T-helper 1 cell treated with Interleukin-12 subunit alpha and Interleukin-12 subunit beta and Interleukin-4 antibody, amounts not matched to agents 30 ng/mL and 1 ng/mL, for 36 hours (primary cell): ENCODE results near the gene MBNL1. TPM values are rescaled to one million over a fixed set of nuclear protein-coding genes. Genes with fewer than 3 reads are reported as not detected.

Source experiments
- intact Hi-C: fragments of 100-400 bp; cut with micrococcal nuclease; formaldehyde crosslinking; loops from one replicate; pipeline ENCODE4 v1.15.1; 2024
- total RNA-seq: library from RNA; stranded (reverse); gene quantifications from 2 replicates; pipeline ENCODE4 v1.2.3, GENCODE V29; 2022

MBNL1 gene
- total RNA-seq, 1 donor from 2014 or later = 485 TPM

GRCh38 chr3:152461460-152461859, 192.7 kb downstream of the MBNL1 start:
- intact Hi-C loops = no loop called here

GRCh38 chr3:152466784-152467183, 198.1 kb downstream of the MBNL1 start:
- intact Hi-C loops = no loop called here

DNA sequence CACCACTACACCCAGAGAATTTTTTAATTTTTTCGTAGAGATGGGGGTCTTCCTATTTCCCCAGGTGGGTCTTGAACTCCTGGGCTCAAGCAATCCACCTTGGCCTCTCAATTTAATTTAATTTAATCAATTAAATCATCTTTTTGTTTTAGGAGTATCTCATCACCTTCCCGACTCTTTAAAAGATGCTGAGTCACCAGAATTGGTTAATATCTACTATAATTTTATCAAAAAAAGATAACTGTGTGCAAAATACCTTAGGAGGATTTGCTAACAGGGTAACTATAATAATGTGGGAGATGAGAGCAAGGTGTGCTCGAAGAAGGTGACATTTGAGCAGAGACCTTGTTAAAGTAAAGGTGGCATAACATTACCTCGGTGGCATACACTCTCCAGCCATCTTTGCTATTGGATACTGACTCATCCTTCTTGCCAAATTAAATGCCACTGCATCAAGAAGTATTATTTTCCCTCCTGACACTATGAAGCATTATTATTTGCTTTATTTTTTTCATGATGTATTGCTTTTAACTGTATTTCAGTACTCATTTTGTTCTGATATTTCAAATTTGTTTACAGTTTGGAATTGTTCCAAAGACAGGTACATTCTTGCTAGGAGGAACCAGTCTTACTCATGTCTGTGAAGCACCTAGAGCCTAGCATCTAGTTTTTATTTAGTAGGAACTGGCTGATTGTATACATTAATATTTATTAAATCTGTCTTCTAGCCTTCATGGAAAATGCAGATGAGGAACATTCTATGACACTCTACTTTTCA, 200.7 kb downstream of the MBNL1 start:
- intact Hi-C loops = no loop called here

GRCh38 chr3:152470095-152470494, 201.4 kb downstream of the MBNL1 start:
- intact Hi-C loops = no loop called here

DNA sequence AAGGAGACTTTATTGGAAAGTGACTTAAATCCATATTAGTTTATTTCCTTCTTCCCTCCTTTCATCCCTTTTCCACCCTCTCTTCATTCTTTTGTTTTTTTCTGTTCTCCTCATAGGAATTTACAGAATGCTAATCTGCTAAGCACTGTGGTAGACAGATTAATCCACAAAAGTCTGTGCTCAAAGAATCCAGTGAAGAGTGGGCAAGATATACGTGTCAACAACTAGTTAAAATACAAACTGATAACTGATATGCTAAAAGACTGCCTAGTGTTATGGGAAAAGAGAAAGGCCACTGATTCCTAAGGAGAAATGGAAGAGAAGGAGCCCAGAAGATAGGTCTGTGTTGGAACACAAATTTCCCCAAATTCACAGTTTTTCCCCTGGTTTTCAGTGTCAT, 202.2 kb downstream of the MBNL1 start:
- intact Hi-C loops = no loop called here

- intact Hi-C loops = loop anchor here (1.0 to 2.0 kb wide), 3 partner anchors 289 to 446 kb away; no protein-coding TSS in a partner anchor
These were observed 203.3 kb downstream of the MBNL1 start for GRCh38 chr3:152471814-152472671.

DNA sequence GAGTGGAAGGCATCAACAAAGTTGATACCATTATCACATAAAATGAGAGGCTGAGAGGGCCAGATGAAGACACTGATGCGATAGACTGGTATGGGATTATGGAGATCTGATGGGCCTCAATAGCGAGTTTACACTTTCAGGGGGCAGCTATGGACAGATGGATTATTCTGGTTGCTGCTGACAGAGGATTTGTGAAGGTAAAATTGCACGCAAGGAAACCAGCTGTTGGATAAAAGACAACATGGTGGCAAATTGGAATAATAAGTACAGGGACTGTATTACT, 203.9 kb downstream of the MBNL1 start:
- intact Hi-C loops = loop anchor here (1.0 to 2.0 kb wide), 3 partner anchors 290 to 446 kb away; no protein-coding TSS in a partner anchor

DNA sequence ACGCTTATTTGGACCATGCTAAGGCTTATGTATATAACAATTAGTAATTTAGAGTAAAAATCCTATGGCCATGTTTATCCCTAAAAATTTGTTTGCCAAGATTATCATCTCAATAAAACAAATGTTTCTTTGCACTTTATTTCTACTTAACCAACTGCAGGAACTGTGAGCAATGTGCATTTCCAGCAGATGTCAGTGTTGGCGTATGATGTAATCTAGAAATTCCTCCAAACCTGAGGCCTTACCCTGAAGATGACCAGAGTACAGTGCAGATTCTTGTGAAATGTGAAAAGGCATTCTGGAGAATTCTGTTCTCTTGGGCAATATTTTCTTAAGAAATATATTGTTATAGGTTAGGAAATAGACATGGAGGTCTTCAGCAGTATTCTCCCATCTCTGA, 205.9 kb downstream of the MBNL1 start:
- intact Hi-C loops = loop anchor here (1.0 kb wide), 2 partner anchors 50 to 100 kb away; no protein-coding TSS in a partner anchor

DNA sequence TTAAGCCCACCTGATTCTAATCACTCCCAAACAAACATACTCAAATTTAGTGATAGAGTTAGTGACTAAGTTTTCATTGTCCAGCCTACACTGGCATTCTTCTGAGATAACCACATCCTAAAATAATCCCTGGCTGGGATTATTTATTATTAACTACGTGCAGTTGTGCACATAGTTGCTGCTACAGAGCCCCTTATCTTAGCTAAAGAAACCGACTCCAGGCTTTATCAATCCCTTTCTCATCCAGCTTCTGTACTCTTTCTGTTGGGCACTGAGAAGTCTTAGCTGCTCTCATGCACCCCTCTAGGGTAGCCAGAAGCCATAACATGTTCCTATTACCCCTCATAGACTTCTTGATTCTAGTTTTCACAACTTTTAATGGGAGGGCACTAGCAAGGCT, 208.7 kb downstream of the MBNL1 start:
- intact Hi-C loops = no loop called here

GRCh38 chr3:152480282-152480953, 211.7 kb downstream of the MBNL1 start:
- intact Hi-C loops = no loop called here

DNA sequence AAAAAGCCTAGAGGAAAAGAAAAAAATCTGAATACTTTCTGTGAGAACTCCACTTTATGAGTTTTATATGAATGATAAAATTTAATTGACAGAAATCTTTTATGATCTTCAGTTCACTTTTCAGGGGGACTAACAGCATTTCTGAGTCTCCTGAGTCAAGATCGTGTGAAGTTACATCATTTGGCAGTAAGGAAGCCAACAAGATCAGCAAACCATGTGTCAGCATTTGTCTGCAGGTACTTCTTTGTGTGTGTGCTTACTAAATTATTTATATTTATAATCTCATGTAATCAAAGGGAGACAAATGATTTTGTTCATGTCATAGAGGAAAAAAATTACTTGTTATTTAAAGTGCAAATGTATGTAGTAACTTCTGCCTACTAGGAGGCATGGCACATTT, 217.6 kb downstream of the MBNL1 start:
- intact Hi-C loops = no loop called here

- intact Hi-C loops = no loop called here
These were observed 219.7 kb downstream of the MBNL1 start for GRCh38 chr3:152488449-152488848.

DNA sequence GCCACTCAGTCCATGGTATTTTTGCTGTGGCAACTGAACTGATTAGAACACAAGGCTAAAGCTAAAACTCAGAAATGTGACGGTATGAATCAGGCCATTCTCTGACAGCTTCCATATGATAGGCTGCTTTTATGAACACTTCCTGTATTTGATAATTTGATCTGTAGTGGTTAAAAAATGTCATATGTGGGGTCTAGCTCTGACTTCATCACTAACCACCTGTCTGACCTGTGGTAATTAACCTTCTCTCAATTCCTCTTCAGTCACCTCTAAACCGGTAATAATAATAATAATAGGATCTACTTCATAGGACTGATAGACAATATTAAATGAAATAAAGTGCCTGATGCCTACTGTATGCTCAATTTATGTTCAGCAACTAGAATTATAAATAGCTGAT, 223.2 kb downstream of the MBNL1 start:
- intact Hi-C loops = no loop called here

GRCh38 chr3:152496286-152496685, 227.6 kb downstream of the MBNL1 start:
- intact Hi-C loops = no loop called here

DNA sequence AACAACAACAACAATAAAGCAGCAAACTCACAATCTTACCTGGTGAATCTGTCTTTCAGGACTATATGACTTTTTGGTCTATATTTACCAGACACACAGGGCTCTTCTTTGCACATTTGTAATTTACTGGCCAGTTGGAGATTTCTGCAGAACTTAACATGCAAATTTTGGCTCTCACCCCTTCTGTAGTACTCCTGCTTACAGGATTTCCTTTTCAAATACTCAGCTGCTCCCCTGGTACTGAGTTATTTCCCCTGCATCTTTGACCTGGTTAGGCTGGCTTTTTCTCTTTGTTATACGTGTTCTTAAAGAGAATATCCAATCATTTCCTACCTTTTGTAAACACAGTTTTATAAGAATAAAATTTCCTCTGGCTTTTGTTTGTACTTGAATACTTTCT, 228.0 kb downstream of the MBNL1 start:
- intact Hi-C loops = no loop called here

DNA sequence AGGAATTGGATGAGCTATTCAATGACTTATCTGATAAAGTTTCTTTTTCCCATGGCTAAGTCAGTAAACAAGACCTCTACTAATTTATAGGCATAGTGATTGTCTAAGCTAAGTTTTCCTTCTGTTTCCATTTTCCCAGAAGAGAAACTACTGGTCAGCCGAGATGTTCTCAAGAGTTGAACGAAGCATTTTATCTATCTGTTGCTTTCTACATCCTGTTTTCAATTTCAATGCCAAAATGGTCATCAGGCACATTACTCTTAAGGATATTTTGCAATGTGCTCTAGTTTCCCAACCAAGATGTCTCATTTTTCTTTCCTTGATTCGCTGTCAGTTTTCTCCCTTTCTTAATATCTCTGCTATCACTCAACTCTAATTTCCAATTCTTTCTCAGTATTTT, 228.7 kb downstream of the MBNL1 start:
- intact Hi-C loops = no loop called here

DNA sequence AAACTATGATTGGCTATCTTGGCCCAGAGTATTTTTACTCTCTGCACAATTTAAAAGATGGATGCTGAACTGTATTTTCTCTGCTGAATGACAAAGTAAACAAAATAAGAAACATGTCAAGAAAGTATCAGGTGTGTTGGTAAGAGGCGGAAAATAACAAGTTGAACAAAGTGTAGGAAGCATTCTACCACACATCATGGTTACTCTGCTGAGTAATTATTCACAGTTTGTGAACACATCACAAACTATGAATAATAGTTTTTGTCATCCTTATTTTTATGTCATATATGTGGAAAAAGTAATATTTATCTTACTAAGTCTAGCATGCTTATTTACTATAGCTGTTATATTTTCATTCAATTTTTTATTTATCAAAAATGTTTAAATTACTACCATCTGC, 229.2 kb downstream of the MBNL1 start:
- intact Hi-C loops = no loop called here

GRCh38 chr3:152499791-152500385, 231.2 kb downstream of the MBNL1 start:
- intact Hi-C loops = no loop called here

GRCh38 chr3:152505926-152506325, 237.2 kb downstream of the MBNL1 start:
- intact Hi-C loops = loop anchor here (1.0 kb wide), 1 partner anchor 18 kb away; no protein-coding TSS in a partner anchor

GRCh38 chr3:152508705-152509104, 240.0 kb downstream of the MBNL1 start:
- intact Hi-C loops = no loop called here

DNA sequence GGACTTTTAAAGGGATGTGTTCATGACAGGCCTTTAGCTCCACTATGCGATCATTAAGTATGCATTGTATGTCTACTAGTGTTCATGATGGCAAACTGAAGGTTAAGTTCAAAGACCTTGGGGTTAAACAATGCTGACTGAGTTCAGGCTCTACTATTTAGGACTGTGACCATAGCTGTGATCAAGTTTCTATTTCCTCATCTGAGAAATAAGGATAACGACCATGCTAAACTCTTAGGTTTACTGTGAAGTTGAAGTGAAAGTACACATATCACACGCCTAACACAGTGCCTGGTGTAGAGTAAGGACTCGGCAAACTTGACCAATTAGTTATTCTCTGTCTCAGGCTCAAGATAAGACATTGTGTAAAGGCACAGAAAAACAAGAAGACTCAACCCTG, 243.2 kb downstream of the MBNL1 start:
- intact Hi-C loops = no loop called here
